GM23338 (cell line): Measurements from ENCODE around the gene GPRC5B.

Experiments
- CREB1 ChIP-seq: fragments of 250-450 bp; sonication (Bioruptor Pico); IDR thresholded peaks from 2 replicates; pipeline ENCODE4 v1.5.0; 2020; ENCODE audit warnings: low read depth, mild to moderate bottlenecking, moderate library complexity
- CTCF ChIP-seq, 2 experiments: fragments of 200-600 bp in 1 of 2; sonication (generic) in 1 of 2; conservative IDR thresholded peaks; 2 replicates each; pipeline versions ENCODE4 v1.5.1 to v1.6.1; 2016 to 2017; ENCODE audit warnings: antibody characterized with exemption in 2 of 2, low read depth in 2 of 2, mild to moderate bottlenecking in 2 of 2, moderate library complexity in 1 of 2
- EZH2 ChIP-seq: fragments of 200-600 bp; sonication (generic); IDR thresholded peaks from one replicate; pipeline ENCODE4 v1.8.0; 2017; ENCODE audit warnings: antibody characterized with exemption, mild to moderate bottlenecking, low read depth; ENCODE audit not compliant: unreplicated experiment
- EZH2phosphoT487 ChIP-seq: fragments of 200-600 bp; sonication (generic); IDR thresholded peaks from one replicate; pipeline ENCODE4 v1.8.1; 2018; ENCODE audit warnings: antibody characterized with exemption; ENCODE audit not compliant: unreplicated experiment
- JUNB ChIP-seq: IDR thresholded peaks from one replicate; pipeline ENCODE4 v1.6.1; 2016; ENCODE audit warnings: antibody characterized with exemption; ENCODE audit not compliant: unreplicated experiment
- POLR2AphosphoS5 ChIP-seq: IDR thresholded peaks from 2 replicates; pipeline ENCODE4 v1.6.1; 2016; ENCODE audit warnings: antibody characterized with exemption, low read depth
- REST ChIP-seq: IDR thresholded peaks from one replicate; pipeline ENCODE4 v1.6.1; 2018; ENCODE audit warnings: antibody characterized with exemption; ENCODE audit not compliant: unreplicated experiment
- ZNF114 ChIP-seq: fragments of 250-450 bp; sonication (Bioruptor Pico); IDR thresholded peaks from 2 replicates; pipeline ENCODE4 v1.5.0; 2020; ENCODE audit warnings: mild to moderate bottlenecking, moderate library complexity
- ZNF331 ChIP-seq: fragments of 250-450 bp; sonication (Bioruptor Pico); IDR thresholded peaks from 2 replicates; pipeline ENCODE4 v1.5.0; 2020; ENCODE audit warnings: low read depth, mild to moderate bottlenecking, moderate library complexity

- no peak for TF ChIP-seq CTCF (conservative IDR thresholded peaks at IDR 0.05; ENCODE audit: low read depth in 2 of 2)
- no peak for TF ChIP-seq JUNB
- no peak for TF ChIP-seq EZH2
- TF ChIP-seq POLR2AphosphoS5, result no peak
- no peak for TF ChIP-seq EZH2phosphoT487
- no peak for TF ChIP-seq ZNF114 (CRISPR knock-in tag)
- TF ChIP-seq CREB1 (CRISPR knock-in tag), result no peak
- TF ChIP-seq REST, result no peak
- TF ChIP-seq ZNF331, result no peak
These were observed 39.6 kb downstream of the GPRC5B start for GRCh38 chr16:19844945-19845641.
